ENCODE measurements around the gene AEBP1.

AEBP1 gene

GRCh38 chr7:44145479-44145968 is 41.4 kb downstream of the AEBP1 start:
- DNase-seq = peak; percentile 83

DNA sequence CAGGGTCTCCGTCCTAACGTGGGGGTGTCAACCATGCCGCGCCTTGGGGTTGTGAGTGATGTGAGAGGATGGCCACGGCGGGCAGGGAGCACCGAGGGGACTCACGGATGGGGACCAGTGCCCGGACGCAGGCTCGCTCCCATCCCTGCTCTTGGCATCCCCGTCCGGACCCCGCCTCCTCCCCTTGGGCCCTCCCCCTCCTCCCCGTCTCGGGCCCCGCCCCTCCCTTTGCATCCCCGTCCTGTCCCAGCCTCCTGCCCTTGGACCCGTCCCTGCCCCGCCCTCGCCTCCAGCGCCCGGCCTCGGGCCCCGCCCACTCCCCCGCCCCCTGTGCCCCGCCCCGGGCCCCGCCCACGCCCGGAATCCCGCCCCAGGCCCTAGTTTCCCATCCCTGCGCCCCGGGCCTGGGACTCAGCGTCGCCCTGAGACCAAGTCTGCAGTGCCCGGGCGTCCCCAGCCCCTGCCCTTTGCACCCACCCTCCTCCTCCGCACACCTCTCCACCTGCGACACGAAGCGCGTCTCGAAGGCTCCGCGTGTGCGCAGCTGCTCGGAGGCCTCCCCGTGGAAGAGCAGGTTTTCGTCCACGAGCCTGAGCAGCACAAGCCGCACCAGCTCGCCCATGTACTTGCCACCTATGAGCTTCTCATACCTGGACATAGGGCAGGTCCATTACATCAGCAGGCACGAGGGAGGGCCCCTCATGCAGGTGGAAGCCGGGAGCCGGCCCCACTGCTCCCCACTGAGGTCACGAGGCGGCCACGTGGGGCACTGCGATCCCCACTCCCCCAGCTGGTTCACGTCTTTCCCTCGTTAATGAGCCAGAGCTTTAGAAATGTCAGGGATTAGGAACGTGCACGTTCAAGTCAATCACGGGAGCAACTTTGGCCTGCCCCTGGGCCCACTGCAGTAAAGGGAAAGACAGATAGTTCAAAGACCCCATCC is 42.1 kb downstream of the AEBP1 start:
- no peak for DNase-seq

DNA sequence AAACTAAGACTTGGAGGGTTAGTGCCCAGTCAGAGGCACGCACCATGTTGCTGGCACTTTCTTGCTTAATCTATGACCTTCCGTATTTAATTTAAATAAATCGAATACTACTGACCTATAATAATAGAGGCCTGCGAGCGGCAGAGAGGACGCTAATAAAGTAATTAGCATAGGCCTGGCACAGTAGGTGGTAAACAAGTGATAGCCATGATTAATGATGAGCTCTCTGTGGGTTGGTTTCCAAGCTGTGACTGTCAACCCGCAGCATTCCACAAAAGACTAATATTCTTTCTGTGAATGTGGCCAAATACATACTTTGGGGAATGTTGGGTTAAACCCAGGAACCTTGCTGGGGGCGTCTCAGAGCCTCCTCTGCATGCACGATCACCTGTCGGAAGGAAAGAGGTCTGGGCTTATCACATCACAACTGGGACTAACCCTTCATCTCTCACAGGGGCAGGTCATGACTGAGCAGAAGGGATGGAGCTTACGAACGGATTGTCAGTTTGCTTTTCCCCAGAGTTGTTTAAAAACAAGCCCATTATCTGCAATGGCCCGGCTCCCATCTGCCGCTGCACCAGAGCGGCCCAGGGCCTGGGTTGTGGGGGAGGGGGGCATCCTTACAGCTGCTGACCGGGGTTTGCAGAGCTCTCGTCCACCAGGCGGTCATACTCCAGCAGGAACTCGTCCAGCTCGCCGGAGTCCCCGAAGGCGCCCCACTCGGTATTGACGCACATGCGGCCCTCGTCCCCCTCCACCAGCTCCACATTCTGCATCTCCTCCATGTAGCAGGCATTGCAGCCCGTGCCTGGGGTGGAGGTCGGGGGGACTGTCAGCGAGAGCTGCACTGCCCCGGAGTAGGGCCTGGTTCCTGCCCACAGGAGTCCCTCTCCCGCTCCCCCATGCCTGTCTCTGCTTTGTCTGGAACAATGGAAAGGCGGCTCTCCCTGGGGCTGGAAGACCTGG is 43.2 kb downstream of the AEBP1 start:
- peak; percentile 53 for DNase-seq

DNA sequence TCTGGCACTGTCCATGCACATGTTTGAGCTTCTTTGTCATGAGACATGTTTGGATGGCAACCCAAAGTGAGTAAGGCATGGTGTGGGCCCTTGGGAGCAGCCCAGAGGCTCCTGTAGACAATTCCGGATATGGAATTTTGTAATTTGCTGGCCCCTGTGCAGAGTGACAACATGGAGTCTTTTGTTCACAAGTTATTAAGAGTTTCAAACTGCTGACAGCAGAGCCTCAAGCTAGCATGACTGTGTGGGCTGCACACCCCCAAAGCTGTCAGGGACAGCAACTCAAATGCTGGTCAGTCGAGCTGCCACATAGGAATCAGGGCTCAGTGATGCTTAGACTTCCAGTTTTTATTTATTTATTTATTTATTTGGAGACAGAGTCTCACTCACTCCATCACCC is 44.0 kb downstream of the AEBP1 start:
- peak; percentile 40 for DNase-seq

DNA sequence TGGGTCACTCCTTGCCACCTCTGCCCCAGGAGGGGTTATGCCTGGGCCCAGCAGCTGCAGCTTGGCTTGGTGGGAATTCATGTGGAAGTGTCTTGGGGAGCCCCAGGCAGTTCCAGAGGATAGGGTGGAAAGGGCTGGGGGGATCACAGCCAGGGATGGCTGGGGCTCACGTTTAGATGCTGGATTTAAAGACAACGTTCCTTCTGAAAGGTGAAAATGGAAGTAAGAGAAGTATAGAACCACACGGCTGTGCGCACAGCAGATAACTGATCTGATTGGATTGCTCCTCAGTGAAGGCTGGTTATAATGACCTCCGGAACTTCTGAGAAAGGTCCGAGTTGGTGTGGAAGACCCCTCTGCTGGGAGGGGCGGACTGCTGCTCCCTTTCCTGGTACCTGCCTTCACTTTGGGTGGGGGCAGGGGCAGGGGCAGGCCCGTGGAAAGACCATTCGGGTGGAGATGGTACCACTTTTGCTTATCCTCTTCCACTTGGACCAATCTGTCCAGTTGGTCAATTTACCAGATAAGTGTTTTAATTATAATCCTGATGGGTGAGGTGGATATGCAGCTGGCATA is 44.9 kb downstream of the AEBP1 start:
- DNase-seq = peak; percentile 38

GRCh38 chr7:44149571-44150465 is 45.7 kb downstream of the AEBP1 start:
- DNase-seq = peak; percentile 50

DNA sequence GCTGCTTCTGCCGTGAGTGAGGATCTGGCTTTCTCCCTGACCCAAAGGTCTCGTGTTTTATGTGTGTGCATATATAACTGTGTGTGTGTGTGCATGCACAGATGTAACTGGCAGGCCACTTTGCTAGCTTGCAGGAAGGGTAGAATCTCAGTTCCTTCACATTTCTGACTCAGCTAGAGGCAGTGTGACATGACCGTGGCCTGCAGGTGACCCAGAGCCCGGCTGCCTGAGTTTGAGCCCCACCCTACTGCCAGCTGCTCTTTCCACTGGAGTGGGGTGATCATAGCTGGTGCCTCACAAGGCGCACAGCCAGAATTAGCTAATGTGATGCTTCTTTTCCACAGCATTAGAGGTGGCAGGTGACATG is 46.3 kb downstream of the AEBP1 start:
- peak; percentile 43 for DNase-seq

DNA sequence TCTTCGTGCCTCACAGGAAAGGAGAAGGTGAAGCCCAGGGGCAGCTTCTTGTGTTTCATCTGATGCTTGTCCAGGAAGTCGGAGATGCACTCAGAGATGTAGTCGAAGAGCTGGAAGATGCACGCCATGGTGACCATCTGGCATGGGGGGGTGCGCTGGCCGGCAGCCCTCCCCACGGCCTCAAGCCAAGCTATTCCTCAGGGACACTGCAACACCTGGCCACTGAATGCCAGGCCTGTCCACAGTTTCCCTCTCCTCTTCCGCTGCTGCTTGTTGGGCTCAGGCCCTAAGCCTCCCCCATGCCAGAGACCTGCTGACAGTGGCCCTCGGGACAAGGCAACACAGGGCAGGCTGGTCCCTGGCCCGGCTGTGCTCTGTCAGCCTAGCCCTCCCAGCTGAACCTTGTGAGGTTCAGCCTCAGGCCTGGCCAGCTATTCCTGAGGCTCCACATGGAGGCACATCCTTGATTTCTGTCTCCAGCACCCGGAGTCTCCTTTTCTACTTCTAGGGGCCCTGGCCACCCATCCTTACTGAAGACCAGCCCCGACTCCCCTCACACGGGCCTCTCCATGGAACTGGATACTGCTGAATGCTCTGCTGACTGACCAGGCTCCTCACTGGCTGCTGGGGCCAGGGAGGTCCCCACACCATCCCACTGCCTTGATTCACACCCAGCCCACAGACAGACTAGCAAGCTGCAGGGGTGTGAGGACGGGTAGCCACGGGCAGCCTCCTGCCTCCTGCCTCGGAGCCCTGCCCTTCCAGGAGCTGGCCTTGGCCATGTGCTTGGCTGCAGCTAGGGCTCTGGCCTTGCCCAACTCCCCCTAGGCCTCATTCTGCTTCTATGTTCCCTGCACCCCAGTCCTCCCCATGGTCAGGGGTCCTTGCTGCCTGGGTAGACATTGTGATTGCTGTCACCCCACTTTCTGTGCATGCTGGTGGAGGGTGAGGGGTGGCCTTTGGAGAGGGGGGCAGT is 47.1 kb downstream of the AEBP1 start:
- no peak for DNase-seq

DNA sequence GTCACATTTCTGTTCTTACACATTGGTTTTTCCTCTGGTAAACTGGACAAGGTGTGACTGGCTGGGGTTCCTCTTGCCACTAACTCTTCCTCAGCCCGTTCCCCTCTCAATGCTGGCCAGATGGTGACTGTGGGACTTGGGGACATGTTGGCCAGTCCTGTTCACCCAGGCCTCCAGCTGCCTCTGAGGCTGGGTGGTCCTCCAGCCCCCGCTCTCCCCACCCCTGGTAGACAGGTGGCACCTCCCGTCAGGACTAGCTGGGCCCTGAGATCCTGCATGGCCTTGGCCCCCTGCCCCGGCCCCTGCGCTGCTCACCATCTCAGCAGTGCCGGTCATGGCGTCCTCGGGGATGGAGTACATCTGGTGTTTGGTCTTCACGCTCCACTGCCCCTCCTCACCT is 47.8 kb downstream of the AEBP1 start:
- no peak for DNase-seq

GRCh38 chr7:44152971-44153947 is 49.1 kb downstream of the AEBP1 start:
- no peak for DNase-seq

DNA sequence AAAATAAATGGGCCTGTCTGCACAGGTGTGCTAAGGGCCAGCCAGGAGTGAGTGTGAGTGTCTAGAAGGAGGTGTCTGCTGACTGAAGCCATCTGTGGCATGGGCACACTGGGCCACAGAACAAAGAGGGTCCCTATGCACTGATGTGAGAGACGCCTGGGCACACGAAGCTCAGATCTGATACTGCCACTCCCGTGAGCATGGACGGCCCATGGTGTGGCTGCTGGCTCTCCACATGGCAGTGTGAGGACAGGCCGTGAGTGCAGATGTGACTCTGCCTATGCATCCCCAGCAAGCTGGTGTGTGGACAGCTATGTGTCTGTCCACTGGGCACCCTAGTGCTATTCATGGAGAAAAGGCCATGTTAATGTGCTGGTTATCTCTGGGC is 49.8 kb downstream of the AEBP1 start:
- DNase-seq = no peak

DNA sequence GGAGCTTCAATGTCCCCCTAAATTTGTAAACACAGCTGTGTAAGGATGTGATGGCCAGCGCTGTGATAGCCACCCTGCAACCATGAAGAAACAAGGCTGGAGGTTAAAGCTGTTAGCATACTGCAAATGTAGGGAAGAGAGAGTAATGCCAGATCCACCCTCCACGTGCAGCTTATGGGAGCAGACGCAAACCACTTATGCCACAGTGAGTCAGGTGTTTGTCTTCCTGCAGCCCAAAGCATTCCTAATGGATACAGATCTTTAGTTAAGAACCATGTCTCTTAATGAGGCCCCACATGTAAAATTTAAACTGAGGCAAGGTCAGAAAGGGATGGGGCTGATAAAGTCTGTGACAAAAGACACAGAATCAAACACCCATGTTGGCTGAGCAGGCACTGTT is 50.6 kb downstream of the AEBP1 start:
- no peak for DNase-seq

DNA sequence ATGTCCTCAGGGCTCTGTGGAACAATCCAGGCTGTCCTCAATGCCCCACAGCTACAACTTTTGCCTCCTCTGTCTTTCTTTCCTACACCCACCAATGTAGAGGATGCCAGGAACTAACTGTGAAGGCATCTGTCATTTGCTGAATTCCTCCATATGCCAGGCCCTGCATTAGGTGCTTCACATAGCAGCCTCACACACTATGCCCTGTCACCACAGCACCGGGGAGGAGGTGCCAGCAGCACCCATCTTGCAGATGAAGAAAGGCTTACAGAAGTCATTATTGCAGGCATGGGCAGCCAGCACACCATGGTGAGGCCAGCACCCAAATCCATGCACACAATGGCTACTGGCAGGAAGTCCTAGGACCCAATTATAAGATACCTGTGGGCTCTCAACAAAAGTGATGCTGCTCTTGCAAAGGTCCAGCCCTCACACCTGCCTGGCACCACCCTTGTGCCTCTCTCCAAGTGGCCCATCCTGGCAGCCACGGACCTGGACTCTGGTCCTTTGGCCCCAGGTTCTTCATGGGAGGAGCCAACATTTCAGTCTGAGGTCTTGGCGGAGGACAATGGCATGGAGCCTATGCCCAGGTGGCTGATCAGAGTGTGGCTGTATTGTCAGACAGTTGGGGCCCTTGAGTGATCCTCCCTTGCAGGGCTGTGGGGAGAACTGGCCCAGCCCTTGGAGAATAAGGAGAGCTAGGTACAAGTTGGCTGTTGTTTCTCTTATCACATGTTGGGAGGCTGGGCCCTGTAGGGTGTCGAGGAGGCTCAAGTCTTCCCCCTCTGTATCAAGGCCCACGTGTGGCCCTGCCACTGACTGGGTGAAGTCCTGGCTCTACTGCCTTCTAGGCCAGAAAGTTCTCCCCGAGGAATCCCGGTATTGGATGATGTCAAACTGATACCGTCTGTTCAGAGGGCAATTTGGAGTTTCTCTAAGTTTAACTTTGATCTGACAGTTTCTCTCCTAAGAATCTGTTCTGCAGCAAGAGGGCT is 51.3 kb downstream of the AEBP1 start:
- no peak for DNase-seq

DNA sequence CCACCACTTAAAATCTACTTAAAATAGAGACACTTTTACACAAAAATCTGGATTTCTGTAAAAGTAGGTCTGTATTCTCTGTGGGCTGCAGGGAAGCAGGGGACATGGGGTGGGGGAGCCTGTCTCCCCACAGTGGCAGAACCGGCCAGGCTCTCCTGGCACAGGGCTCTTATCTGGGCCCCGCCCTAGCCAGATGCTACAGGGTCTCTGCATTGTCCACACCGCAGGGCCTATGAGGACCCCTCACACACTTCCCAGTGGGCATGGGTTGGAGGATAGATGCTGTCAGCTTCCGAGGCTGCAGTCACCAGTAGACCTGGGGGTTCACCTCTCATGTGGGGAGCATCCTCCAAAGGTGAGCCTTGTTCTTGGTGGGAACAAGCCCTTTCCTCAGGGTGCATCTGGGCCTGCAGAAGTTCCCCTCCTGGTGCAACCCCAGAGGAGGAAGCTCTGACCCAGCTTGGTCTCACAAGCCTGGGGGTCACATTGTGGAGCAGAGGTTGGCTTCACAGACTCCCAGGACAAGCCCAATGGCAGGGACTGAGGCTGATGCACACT is 52.4 kb downstream of the AEBP1 start:
- DNase-seq = no peak

GRCh38 chr7:44157116-44158080 is 53.3 kb downstream of the AEBP1 start:
- DNase-seq = no peak

GRCh38 chr7:44158096-44158872 is 54.1 kb downstream of the AEBP1 start:
- DNase-seq = no peak

Data from activated CD8-positive, alpha-beta memory T cell treated with anti-CD3 and anti-CD28 coated beads for 24 hours (primary cell).